HL-60 (cell line): Measurements from ENCODE around the gene IVD.
A peak's percentile ranks its signal among the peaks of the same experiment; 100 is the strongest.

Source experiments
- POLR2AphosphoS5 ChIP-seq: IDR thresholded peaks from 2 replicates; pipeline ENCODE4 v1.6.1; 2012; ENCODE audit warnings: low read depth
- SPI1 ChIP-seq: IDR thresholded peaks from 2 replicates; pipeline ENCODE4 v1.6.1; 2012; ENCODE audit warnings: low read depth, mild to moderate bottlenecking, borderline replicate concordance
- TF ChIP-seq, protein P1 (sequence below): IDR thresholded peaks from 2 replicates; pipeline ENCODE4 v1.6.1; 2012; ENCODE audit warnings: low read depth; ENCODE audit not compliant: insufficient replicate concordance
- TF ChIP-seq, protein P2 (sequence below): IDR thresholded peaks from one replicate; pipeline ENCODE4 v1.5.1; 2011; ENCODE audit warnings: low read length, control low read depth, inconsistent platforms; ENCODE audit not compliant: insufficient read depth

DNA sequence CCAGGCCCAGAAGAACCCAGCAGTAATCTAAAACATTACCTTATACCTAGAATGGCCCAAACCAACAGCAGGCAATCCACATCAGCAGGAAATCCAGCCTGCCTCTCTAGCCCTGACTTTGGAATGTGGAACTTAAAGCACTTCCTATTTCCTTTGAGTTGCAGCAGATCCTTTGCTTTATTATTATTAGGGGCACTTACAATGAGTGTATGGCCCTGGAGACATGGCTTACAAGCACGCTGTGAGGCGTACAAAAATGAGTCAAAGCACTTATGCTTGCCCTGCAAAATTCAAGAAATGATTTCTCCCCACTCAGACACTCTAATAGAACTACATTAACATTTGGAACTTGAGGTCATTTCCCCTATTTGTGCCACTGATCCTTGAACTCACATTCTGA is 32.6 kb upstream of the IVD start:
- no peak for TF ChIP-seq POLR2AphosphoS5
- TF ChIP-seq, protein P1, sequence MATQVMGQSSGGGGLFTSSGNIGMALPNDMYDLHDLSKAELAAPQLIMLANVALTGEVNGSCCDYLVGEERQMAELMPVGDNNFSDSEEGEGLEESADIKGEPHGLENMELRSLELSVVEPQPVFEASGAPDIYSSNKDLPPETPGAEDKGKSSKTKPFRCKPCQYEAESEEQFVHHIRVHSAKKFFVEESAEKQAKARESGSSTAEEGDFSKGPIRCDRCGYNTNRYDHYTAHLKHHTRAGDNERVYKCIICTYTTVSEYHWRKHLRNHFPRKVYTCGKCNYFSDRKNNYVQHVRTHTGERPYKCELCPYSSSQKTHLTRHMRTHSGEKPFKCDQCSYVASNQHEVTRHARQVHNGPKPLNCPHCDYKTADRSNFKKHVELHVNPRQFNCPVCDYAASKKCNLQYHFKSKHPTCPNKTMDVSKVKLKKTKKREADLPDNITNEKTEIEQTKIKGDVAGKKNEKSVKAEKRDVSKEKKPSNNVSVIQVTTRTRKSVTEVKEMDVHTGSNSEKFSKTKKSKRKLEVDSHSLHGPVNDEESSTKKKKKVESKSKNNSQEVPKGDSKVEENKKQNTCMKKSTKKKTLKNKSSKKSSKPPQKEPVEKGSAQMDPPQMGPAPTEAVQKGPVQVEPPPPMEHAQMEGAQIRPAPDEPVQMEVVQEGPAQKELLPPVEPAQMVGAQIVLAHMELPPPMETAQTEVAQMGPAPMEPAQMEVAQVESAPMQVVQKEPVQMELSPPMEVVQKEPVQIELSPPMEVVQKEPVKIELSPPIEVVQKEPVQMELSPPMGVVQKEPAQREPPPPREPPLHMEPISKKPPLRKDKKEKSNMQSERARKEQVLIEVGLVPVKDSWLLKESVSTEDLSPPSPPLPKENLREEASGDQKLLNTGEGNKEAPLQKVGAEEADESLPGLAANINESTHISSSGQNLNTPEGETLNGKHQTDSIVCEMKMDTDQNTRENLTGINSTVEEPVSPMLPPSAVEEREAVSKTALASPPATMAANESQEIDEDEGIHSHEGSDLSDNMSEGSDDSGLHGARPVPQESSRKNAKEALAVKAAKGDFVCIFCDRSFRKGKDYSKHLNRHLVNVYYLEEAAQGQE, result no peak
- TF ChIP-seq, protein P2, sequence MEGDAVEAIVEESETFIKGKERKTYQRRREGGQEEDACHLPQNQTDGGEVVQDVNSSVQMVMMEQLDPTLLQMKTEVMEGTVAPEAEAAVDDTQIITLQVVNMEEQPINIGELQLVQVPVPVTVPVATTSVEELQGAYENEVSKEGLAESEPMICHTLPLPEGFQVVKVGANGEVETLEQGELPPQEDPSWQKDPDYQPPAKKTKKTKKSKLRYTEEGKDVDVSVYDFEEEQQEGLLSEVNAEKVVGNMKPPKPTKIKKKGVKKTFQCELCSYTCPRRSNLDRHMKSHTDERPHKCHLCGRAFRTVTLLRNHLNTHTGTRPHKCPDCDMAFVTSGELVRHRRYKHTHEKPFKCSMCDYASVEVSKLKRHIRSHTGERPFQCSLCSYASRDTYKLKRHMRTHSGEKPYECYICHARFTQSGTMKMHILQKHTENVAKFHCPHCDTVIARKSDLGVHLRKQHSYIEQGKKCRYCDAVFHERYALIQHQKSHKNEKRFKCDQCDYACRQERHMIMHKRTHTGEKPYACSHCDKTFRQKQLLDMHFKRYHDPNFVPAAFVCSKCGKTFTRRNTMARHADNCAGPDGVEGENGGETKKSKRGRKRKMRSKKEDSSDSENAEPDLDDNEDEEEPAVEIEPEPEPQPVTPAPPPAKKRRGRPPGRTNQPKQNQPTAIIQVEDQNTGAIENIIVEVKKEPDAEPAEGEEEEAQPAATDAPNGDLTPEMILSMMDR, result no peak
- peak; percentile 79 for TF ChIP-seq SPI1
